Measurements from ENCODE around the gene CLEC18C.
"Not testable (repeated sequence)": the region's sequence is repeated elsewhere in the genome, so short reads cannot be mapped to it uniquely, and the experiment has no call there.

CLEC18C gene

GRCh38 chr16:70173212-70173837 lies at the start of gene CLEC18C:
Gene CLEC18C (plus strand): TSS chr16:70173787. CDS start chr16:70174279, 492 bp downstream.
- not testable (repeated sequence) for DNase-seq (ENCODE audit: low spot score)

DNA sequence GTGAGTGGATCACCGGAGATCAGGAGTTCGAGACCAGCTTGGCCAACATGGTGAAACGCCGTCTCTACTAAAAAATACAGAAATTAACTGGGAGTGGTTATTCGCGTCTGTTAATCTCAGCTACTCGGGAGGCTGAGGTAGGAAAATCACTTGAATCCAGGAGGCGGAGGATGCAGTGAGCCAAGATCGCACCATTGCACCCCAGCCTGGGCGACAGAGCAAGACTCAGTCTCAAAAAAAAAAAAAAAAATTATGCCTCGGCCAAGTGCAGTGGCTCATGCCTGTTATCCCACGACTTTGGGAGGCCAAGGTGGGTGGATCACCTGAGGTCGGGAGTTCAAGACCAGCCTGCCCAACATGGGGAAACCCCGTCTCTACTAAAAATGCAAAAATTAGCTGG lies 49.8 kb upstream of the CLEC18C start:
- not testable (repeated sequence) for DNase-seq (ENCODE audit: low spot score)

DNA sequence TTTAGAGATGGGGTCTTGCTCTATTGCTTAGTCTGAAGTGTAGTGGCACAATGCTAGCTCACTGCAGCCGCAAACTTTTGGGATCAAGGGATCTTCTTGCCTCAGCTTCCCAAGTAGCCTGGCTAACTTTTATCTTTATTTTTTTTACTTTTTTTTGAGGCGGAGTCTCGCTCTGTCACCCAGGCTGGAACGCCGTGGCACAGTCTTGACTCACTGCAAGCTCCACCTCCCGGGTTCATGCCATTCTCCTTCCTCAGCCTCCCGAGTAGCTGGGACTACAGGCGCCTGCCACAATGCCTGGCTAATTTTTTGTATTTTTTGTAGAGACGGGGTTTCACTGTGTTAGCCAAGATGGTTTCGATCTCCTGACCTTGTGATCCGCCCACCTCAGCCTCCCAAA lies 47.4 kb upstream of the CLEC18C start:
- not testable (repeated sequence) for DNase-seq (ENCODE audit: low spot score)

DNA sequence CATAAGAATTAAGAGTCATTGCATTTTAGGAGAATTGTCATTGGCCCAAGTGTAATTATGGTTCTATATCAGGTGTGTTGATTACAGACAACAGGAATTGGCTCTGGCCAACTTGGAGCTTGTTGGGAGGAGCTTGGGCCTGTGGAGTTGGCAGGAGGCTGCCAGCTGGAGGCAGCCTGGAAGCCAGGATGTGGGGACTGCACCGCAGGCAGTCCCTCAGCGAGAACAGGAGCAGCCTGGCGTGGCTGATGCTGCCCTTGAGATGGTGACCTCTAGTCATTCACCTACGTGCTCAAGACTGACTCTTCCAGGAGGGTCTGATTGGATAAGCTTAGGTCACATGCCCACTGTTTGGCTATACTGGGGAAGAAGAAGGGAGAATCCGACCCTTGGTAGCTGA lies 45.9 kb upstream of the CLEC18C start:
- DNase-seq (ENCODE audit: low spot score), result peak; percentile 26

GRCh38 chr16:70128844-70129243 lies 44.7 kb upstream of the CLEC18C start:
- not testable (repeated sequence) for DNase-seq (ENCODE audit: low spot score)

- DNase-seq (ENCODE audit: low spot score), result not testable (repeated sequence)
These were observed 37.8 kb upstream of the CLEC18C start for GRCh38 chr16:70135796-70136195.

- DNase-seq (ENCODE audit: low spot score), result not testable (repeated sequence)
These were observed 37.0 kb upstream of the CLEC18C start for GRCh38 chr16:70136595-70136994.

DNA sequence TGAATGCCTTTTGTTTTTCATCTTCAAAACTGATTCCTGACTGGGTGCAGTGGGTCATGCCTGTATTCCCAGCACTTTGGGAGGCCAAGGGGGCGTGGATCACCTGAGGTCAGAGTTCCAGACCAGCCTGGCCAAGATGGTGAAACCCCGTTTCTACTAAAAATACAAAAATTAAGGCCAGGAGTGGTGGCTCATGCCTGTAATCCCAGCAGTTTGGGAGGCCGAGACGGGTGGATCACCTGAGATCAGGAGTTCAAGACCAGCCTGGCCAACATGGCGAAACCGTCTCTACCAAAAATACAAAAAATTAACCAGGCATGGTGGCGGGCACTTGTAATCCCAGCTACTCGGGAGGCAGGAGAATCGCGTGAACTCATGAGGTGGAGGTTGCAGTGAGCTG lies 30.8 kb upstream of the CLEC18C start:
- not testable (repeated sequence) for DNase-seq (ENCODE audit: low spot score)

- DNase-seq (ENCODE audit: low spot score), result not testable (repeated sequence)
These were observed 30.2 kb upstream of the CLEC18C start for GRCh38 chr16:70143231-70143895.

- not testable (repeated sequence) for DNase-seq (ENCODE audit: low spot score)
These were observed 25.7 kb upstream of the CLEC18C start for GRCh38 chr16:70147853-70148252.

DNA sequence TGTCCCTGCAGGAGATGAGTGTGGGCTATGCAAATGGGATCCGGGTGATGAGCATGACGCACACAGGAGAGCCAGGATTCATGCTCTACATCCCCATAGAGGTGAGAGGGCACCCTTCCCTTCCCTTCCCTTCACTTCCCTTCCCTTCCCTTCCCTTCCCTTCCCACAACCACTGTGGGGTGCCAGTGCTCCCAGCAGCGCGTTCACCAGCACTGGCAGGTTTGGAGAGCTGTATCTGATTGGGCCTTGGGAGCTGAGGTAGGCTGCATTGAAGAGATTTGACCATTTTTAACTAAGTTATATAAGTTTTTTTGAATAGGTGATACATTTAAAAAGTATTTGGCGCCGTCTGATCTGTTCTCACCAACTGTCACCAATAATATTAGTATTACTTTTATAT lies 25.1 kb upstream of the CLEC18C start:
- DNase-seq (ENCODE audit: low spot score), result not testable (repeated sequence)

DNA sequence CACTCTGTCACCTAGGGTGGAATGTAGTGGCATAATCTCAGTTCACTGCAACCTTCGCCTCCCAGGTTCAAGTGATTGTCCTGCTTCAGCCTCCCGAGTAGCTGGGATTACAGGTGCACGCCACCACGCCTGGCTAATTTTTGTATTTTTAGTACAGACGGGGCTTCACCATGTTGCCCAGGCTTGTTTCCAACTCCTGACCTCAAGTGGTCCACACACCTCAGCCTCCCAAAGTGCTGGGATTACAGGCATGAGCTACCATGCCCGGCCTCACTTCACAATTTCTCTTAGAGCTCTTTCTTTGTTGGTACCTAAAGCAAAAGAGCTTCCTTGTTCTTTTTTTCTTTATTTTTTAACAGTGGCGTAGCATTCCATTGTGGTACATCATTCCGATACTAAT lies 24.3 kb upstream of the CLEC18C start:
- not testable (repeated sequence) for DNase-seq (ENCODE audit: low spot score)

- no peak for DNase-seq (ENCODE audit: low spot score)
These were observed 22.2 kb upstream of the CLEC18C start for GRCh38 chr16:70151391-70151790.

GRCh38 chr16:70151941-70152509 lies 21.6 kb upstream of the CLEC18C start:
- no peak for DNase-seq (ENCODE audit: low spot score)

DNA sequence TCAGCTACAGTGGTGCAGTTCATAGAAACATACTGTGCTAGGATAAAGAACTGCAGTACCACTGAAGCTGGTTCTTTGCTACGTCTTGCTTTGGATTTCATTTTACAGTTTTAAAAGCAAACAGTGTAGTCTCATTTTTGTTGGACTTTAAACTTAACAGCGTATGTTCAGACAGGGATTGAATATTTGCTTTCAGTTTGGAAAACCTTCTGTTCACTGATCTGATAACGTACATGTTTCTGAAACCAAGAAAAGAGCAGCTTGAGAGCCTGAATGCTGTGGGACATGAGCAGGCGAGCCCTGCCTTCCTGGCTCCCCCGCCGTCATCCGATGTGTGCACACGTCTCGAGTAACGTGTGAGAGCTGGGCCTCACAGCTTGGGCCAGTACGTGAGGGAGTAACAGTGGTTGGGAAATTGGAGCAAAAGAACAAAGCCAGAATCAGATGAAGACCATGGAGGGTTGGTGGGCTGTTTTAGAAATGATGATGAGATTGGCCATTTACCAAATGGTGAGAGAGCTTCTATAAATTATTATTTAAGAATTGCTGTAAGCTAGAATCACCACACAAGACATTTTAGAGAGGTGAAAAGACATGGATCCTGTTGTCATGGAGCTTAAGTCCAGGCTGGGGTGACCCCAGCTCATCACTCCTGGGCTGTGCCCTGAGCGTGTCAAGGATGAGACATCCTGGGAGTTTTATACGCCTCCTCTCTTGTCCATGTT lies 20.8 kb upstream of the CLEC18C start:
- no peak for DNase-seq (ENCODE audit: low spot score)

DNA sequence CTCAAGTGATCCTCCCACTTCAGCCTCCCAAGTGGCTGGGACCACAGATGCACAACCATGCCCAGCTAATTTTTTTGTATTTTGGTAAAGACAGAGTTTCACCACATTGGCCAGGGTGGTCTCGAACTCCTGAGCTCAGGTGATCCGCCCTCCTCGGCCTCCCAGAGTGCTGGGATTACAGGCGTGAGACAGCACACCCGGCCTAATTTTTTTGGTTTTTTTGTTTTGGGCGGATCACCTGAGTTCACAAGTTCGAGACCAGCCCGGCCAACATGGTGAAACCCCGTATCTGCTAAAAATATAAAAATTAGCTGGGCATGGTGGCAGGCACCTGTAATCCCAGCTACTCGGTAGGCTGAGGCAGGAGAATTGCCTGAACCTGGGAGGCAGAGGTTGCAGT lies 18.9 kb upstream of the CLEC18C start:
- not testable (repeated sequence) for DNase-seq (ENCODE audit: low spot score)

DNA sequence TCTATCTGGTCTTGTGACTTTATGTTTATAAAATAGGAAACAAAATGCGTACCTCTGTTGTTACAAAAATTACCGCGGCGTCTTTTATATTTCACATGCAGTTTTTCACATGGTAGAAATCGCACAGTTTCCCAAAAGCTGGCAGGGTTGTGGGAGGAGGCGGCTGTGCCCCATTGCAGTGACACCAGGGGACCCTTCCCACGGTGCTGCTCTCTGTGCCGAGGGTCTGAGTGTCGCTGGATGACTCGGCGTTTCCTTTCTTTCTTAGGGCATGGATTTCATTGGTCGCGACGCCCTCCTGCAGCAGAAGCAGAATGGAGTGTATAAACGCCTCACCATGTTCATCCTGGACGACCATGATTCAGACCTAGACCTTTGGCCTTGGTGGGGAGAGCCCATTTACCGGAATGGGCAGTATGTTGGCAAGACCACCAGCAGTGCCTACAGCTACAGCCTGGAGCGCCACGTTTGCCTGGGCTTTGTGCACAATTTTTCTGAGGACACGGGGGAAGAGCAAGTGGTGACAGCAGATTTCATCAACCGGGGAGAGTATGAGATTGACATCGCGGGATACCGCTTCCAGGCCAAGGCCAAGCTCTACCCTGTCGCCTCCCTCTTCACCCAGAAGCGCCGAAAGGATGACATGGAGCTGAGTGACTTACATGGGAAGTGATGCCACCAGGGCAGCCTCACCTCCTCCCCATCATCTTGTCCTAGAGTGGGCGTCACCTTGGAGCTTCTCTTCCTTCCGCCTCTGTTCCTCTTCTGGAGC lies 17.2 kb upstream of the CLEC18C start:
- no peak for DNase-seq (ENCODE audit: low spot score)

GRCh38 chr16:70157105-70157476 lies 16.5 kb upstream of the CLEC18C start:
- no peak for DNase-seq (ENCODE audit: low spot score)

DNA sequence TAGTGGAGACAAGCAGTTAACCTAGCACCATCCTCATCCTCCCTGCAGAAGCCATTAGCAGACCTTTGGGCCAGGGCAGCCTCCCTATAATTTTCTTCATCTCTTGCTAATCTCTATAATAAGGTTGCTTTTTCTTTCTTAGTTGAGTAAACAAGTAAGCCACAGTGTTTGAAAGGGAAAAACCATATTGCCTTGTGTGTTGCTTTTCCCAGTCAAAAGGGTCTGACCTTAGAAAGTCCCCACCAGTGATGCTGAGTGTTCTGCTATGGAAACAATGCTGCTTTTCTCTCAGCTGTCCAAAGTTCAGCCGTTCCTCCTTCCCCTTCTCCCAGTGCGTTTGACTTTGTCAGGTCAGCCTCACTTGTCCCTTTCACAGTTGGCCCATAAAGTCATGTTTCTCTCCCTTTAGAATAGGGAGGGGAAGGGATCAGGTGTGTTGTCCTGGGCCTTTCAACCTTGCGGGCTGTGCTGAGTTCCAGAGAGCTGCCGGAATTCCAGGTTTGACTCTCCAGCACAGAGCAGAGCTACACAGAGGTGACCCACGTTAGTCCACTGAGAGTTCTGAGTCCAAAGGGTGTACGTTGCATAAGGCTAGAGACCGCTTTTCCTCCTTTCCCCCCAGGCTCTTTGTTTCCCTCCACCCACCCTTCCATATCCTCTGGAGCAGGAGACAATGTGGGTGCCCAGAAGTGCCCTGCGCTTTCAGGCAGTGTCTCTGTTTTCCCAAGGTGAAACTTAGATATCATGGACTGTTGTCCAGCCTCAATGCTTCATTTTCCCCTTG lies 15.9 kb upstream of the CLEC18C start:
- no peak for DNase-seq (ENCODE audit: low spot score)

DNA sequence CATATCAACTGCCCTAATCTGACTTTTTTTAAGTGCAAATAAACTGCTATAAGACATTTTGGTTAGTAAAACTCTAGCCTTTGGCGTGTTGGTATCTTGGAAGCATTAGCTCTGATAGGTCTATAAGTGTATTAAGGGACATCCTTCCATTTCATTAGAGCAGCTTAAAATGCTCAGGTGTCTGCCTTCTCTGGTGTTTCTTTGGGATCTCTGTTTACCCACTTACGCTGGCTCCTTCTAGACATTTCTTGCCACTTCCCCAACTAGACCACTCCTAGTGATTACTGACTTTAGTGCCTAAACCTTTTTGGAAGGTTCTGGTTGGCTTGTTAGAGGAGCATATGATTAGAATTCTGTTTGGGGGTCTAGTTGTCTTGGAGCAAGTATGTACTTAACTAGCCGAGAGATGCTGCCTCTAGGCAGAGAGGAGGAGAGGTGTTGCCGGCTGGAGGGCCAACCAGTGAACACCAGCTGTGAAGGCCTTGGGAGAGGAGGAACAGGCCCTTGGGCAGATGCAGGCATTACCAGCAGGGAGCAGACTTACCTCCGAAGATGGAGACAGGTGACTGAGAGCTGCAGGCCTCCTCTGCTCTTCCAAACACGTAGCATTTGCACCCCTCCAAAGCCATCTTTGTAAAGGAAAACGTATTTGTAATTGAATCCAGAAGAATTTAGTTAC lies 15.2 kb upstream of the CLEC18C start:
- no peak for DNase-seq (ENCODE audit: low spot score)
